HG02642 (cell line): ENCODE results near the gene OGFOD2.
A peak's percentile ranks its signal among the peaks of the same experiment; 100 is the strongest.
"Not testable (repeated sequence)": the region's sequence is repeated elsewhere in the genome, so short reads cannot be mapped to it uniquely, and the experiment has no call there.

Source experiments
- ATAC-seq: cut with Tn5 transposase; IDR thresholded peaks from one replicate; pipeline ENCODE4 v1.9.1; 2021; ENCODE audit warnings: mild to moderate bottlenecking; ENCODE audit not compliant: unreplicated experiment, poor library complexity

The OGFOD2 gene

GRCh38 chr12:122974892-122975789 lies at the start of gene OGFOD2:
TSS of gene OGFOD2 (plus strand) at chr12:122975244. CDS start at chr12:122975252, 8 bp downstream.
- ATAC-seq: peak; percentile 75

GRCh38 chr12:122927756-122928403 lies 47.2 kb upstream of the OGFOD2 start:
- ATAC-seq: no peak

GRCh38 chr12:122928404-122929147 lies 46.5 kb upstream of the OGFOD2 start:
- no peak for ATAC-seq

GRCh38 chr12:122929148-122929538 lies 45.9 kb upstream of the OGFOD2 start:
- ATAC-seq: no peak

- no peak for ATAC-seq
Measured at GRCh38 chr12:122929812-122930211, 45.2 kb upstream of the OGFOD2 start.

GRCh38 chr12:122932207-122932606 lies 42.8 kb upstream of the OGFOD2 start:
- ATAC-seq: no peak

GRCh38 chr12:122934722-122935121 lies 40.3 kb upstream of the OGFOD2 start:
- ATAC-seq: no peak

GRCh38 chr12:122935318-122935717 lies 39.7 kb upstream of the OGFOD2 start:
- ATAC-seq: no peak

GRCh38 chr12:122937622-122938091 lies 37.4 kb upstream of the OGFOD2 start:
- ATAC-seq: no peak

- no peak for ATAC-seq
Measured at GRCh38 chr12:122939125-122939524, 35.9 kb upstream of the OGFOD2 start.

- ATAC-seq: not testable (repeated sequence)
Measured at GRCh38 chr12:122941351-122941750, 33.7 kb upstream of the OGFOD2 start.

- ATAC-seq: no peak
Measured at GRCh38 chr12:122942637-122943036, 32.4 kb upstream of the OGFOD2 start.

GRCh38 chr12:122943196-122943595 lies 31.8 kb upstream of the OGFOD2 start:
- no peak for ATAC-seq

GRCh38 chr12:122944605-122945592 lies 30.1 kb upstream of the OGFOD2 start:
- no peak for ATAC-seq

GRCh38 chr12:122946690-122947341 lies 28.2 kb upstream of the OGFOD2 start:
- peak; percentile 64 for ATAC-seq

GRCh38 chr12:122947352-122947792 lies 27.7 kb upstream of the OGFOD2 start:
- peak; percentile 2 for ATAC-seq

GRCh38 chr12:122948605-122949004 lies 26.4 kb upstream of the OGFOD2 start:
- no peak for ATAC-seq

GRCh38 chr12:122949405-122949804 lies 25.6 kb upstream of the OGFOD2 start:
- no peak for ATAC-seq
